Esophagus squamous epithelium (tissue), 4 donors: ENCODE results near the gene SIK3.

ENCODE experiments used
- CTCF ChIP-seq, 6 experiments: fragments of 450-650 bp in 4 of 6; fragments of 200-600 bp in 2 of 6; sonication (generic) in 2 of 6; IDR thresholded peaks; one replicate each; pipeline ENCODE4 v1.5.1; 2016 to 2019; ENCODE audit warnings: antibody characterized with exemption in 6 of 6, mild to moderate bottlenecking in 4 of 6, moderate library complexity in 4 of 6
- POLR2A ChIP-seq, 4 donors: fragments of 450-650 bp; IDR thresholded peaks; one replicate each; pipeline ENCODE4 v1.6.1; 2017; ENCODE audit warnings: antibody characterized with exemption in 4 of 4, mild to moderate bottlenecking in 4 of 4, moderate library complexity in 3 of 4

DNA sequence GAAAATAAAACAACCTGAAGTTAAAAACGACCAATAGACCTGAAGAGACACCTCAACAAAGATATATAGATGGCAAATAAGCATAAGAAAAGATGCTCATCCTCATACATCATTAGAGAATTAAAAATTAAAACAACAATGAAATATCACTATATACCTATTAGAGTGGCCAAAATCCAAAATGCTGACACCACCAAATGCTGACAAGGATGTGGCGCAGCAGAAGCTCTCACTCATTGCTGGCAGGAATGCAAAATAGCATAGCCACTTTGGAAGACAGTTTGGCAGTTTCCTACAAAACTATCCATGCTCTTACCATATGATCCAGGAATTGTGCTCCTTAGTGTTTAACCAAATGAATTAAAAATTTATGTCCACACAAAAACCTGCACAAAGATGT, 205.9 kb downstream of the SIK3 start:
- TF ChIP-seq CTCF (IDR thresholded peaks at IDR 0.05) (no peak), POLR2A (IDR thresholded peaks at IDR 0.05) (no peak)
